ENCODE measurements around the gene PCP2.

PCP2 gene

DNA sequence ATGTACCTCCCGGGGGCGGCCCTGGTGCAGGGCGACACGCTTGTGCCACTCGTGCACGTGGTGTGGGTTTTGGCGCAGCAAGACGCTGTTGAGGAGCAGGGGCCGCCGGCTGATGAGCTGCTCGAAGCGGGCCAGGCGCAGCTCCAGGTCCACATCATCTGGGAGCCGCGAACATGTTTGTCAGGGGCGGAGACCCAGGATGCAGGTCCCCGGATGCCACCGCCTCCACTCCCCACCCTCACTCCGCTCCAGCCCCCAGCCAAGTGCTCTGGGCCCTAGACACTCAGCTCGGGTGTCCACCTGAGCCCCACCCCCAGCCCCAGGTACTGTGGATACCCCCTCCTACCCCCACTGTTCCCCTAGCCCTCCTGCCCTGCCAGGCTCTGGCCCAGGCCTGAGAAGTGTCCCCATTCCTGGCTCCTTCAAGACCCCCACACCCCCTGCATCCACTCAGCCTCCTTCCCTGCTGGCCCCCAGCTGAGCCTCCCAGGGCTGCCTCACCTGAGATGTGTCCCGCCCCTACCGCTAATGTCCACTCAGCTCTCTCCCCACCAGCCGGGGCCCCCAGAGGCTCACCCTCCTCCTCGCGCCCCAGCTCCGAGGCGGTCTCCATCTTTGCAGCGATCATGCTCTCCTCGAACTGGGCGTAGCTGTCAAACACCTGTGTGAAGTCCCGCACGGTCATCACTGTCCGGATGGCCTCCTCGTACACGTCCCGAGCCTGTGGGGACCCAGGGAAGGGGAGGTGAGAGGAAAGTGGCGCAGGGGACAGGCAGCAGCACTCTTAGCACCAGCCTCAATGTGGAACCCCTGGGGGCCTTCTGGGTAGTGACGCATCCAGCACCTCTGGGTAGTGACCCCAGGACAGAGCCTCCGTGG is 9.6 kb downstream of the PCP2 start:
- TF ChIP-seq GATA3 (IDR thresholded peaks at IDR 0.05; ENCODE audit: low read depth, low read length): no peak
- TF ChIP-seq GATA2 (IDR thresholded peaks at IDR 0.05; ENCODE audit: low read depth, low read length): no peak

DNA sequence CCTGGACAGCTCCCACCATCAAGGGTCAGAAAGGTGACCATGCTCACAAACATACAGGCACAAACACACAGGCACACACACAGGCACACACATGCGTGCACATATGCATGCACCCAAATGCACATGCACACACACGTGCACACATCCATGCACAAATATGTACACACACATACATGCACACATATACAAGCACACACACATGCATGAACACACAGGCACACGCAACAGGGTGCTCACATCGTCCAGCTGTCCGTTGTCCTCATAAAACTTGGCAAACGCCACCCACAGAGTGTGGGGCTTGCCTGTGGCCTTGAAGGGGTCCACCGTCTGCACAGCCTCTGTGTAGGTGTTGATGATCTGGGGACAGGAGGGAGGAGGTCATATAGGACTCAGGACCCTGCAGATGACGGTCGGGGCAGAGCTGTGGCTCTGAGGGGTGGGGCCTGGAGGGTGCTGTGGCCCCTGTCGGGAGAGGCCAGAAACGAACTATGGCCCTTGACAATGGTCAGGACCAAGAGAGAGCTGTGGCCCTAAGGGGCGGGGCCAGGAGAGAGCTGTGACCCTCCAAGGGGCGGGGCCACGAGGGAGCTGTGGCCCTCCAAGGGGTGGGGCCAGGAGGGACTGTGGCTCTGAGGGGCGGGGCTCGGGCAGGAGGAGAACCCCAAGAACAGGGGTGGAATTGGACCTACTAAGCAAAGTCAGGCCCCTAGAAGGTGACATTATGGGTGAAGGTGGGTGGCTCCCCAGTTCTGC is 10.4 kb downstream of the PCP2 start:
- no peak for TF ChIP-seq GATA2 (IDR thresholded peaks at IDR 0.05; ENCODE audit: low read depth, low read length)
- TF ChIP-seq GATA3 (IDR thresholded peaks at IDR 0.05; ENCODE audit: low read depth, low read length): no peak

DNA sequence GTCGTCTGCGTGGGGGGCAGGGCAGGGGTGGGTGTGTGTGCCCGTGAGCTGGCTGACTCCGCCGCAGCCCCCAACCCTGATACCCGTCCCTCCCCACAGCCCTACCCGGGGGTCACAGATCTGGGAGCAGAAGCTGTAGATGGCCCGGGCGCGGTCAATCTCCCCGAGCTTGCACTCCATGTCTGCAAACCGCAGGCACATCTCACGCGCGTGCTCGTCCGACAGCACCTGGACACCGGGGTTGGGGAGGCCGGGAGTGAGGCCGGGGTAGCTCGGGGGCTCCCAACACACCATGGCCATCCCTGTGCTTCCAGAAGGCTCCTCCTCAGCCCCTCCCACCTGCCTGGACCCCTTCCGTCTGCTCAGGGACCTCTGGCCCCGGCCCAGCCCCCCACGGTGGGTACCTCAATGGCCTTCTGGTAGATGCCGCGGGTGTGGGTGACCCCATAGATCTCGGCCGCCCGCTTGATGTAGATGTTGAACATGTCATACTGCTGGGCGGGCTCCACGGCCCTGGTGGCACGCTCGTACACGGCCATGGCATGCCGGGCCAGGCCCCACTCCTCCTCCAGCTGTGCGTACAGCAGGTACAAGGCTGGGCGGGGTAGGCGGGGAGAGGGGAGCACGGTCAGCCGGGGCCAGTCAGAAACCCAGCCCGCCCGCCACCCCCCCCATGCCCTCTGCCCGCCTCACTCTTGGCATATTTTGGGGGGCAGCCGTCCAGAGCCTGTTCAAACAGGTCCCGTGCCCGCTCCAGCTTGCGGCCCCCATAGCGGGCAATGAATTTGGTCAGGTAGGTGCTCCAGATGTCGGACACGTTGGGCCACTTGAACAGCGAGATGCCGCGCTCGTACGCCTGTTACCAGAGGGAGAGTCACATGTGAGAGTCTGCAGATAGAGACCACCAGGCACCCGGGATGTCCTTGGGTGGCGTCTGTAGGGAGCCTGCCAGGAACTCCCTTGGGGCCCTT is 12.8 kb downstream of the PCP2 start:
- TF ChIP-seq GATA2 (IDR thresholded peaks at IDR 0.05; ENCODE audit: low read depth, low read length): no peak
- TF ChIP-seq GATA3 (IDR thresholded peaks at IDR 0.05; ENCODE audit: low read depth, low read length): no peak

DNA sequence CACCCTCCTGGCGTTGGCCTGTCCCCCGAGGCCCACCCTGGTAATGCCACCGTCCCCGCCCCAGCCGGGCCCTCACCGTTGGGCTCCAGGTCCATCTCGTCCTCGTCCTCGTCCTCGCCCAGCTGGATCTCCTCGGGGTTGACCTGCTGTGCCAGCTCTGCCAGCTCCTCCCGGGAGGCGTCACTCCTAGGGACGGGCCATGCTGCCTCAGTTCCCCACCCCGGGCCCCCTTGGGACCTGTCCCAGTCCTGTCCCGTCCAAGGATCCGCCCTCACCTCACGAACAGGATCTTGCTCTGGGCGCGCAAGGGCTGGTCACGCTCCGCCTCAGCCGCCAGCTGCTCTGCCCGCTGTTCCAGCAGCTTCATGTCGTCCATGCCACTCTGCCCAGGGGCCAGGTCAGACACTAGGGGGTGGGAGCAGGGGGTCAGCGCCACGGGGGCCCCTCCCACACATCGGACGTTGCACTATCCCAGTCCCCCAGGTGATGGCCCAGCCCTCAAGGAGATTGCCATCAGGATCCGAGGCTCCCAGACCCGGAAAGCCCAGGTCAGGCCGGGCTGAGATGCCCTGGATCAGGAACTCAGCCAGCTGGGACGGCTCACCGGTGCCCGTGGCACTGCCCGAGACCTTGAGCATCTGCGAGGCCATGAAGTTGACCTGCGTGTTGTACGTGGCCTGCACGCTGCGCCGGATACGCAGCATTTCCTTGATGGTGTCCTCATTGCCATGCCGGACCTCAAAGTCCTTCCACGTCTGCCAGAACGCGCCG is 13.7 kb downstream of the PCP2 start:
- TF ChIP-seq GATA2 (IDR thresholded peaks at IDR 0.05; ENCODE audit: low read depth, low read length) (no peak), GATA3 (IDR thresholded peaks at IDR 0.05; ENCODE audit: low read depth, low read length) (no peak)

DNA sequence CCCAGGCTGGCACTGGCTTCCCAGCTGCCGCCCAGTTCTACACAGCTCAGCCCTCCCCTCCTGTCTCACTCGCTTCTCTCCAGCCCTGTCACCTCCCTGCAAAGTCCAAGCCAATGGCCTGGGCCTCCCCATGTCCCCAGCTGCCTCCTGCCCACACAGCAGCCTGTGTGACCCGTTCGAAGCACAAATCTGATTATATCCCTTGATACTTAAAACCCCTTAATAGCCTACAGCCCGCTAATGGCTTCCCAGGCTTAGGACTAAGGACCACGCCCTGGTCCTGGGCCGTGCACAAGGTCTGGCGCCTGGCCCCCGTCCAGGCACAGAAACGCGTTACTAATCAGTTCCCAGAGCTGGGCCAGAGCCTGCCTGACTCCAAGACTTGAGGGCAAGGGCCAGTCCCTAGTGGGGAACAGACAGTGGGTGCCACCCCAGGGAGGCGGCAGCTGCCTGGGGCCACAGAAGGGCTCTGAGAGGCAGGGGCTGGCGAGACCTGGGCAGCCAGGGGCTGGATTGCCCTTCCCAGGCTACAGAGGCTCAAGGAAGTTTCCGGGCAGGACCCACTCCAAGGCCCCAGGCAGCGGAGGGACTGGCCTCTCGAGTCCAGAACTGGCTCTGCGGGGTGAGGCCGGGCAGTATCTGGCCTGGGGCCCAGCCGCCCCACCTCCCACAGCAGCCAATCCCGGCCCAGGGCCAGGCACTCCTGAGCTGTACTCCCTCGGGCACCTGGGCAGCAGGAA is 14.6 kb downstream of the PCP2 start:
- TF ChIP-seq GATA2 (IDR thresholded peaks at IDR 0.05; ENCODE audit: low read depth, low read length) (no peak), GATA3 (IDR thresholded peaks at IDR 0.05; ENCODE audit: low read depth, low read length) (no peak)

DNA sequence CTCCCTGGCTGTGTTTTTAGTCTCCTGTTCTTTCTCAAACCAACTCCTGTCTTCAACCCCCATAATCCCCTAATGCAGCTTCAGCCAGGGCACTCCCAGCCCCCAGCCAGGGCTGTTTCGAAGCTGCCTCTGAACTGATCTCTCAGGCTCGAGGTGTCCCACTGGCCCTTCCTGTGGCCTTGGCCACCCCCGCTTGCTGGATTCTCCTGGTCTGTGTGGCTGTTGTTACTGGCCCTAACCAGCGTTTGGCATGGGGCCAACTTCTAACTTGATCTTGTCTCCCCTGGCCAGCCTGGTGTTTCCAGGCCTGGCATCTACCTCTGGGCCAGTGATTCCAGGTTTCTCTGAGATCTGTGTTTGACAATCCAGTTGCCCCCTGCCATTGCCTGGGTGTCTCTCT is 15.2 kb downstream of the PCP2 start:
- TF ChIP-seq GATA3 (IDR thresholded peaks at IDR 0.05; ENCODE audit: low read depth, low read length) (no peak), GATA2 (IDR thresholded peaks at IDR 0.05; ENCODE audit: low read depth, low read length) (peak; percentile 84; the same call in 1 of the 2 replicates)

DNA sequence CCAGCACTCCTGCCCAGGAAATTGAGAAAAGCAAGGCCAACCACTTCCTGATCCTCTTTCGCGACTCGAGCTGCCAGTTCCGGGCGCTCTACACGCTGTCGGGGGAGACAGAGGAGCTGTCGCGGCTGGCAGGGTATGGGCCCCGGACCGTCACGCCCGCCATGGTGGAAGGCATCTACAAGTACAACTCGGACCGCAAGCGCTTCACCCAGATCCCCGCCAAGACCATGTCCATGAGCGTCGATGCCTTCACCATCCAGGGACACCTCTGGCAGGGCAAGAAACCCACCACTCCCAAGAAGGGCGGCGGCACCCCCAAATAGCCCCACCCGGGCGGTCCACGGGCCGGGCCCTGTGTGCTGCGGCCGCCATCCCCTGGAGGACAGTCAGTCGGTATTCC is 15.8 kb downstream of the PCP2 start:
- TF ChIP-seq GATA2 (IDR thresholded peaks at IDR 0.05; ENCODE audit: low read depth, low read length) (no peak), GATA3 (IDR thresholded peaks at IDR 0.05; ENCODE audit: low read depth, low read length) (no peak)

DNA sequence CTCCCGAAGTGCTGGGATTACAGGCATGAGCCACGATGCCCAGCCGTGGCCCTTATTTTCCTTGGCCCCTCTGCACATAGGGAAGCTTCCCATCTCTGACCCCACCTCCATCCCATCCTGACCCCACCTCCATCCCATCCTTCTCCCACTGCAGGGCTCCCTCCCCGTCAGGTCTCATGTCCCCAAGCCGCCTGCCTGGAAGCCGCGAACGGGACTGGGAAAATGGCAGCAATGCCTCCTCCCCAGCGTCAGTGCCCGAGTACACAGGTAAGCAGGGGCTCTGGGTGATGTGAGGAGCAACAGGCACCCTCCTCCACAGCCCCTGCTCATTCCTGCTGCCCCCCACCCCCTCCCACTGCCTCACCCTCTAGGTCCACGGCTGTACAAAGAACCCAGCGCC is 16.3 kb downstream of the PCP2 start:
- no peak for TF ChIP-seq GATA3 (IDR thresholded peaks at IDR 0.05; ENCODE audit: low read depth, low read length)

DNA sequence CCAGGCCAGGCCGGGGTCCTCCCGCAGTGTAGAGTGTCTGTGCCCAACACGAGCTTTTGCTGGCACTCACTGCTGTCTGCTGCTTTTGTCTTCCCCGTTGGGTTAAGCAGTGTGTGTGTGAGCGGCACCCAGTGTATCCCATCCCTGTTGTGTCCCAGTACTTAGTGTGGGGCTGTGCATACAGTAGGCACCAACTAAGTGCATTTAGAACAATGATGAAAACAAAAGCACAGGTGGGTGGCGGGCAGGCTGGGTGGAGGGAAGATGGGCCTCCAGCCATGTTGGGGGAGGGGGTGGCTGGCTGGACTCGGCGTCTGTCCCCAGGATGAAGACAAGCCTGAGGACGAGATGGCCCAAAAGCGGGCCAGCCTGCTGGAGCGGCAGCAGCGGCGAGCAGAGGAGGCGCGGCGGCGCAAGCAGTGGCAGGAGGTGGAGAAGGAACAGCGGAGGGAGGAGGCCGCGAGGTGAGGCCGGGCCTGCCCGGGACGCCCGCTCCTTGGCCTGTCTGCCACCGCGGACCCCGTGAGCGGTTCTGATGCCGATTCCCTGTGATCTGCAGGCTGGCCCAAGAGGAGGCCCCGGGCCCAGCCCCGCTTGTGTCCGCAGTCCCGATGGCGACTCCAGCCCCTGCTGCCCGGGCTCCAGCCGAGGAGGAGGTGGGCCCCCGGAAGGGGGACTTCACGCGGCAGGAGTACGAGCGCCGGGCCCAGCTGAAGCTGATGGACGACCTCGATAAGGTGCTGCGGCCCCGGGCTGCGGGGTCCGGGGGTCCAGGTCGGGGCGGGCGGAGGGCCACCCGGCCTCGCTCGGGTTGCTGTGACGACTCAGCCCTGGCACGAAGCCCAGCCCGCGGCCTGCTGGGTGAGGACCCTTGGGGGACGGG is 18.4 kb downstream of the PCP2 start:
- no peak for TF ChIP-seq GATA2 (IDR thresholded peaks at IDR 0.05; ENCODE audit: low read depth, low read length)

DNA sequence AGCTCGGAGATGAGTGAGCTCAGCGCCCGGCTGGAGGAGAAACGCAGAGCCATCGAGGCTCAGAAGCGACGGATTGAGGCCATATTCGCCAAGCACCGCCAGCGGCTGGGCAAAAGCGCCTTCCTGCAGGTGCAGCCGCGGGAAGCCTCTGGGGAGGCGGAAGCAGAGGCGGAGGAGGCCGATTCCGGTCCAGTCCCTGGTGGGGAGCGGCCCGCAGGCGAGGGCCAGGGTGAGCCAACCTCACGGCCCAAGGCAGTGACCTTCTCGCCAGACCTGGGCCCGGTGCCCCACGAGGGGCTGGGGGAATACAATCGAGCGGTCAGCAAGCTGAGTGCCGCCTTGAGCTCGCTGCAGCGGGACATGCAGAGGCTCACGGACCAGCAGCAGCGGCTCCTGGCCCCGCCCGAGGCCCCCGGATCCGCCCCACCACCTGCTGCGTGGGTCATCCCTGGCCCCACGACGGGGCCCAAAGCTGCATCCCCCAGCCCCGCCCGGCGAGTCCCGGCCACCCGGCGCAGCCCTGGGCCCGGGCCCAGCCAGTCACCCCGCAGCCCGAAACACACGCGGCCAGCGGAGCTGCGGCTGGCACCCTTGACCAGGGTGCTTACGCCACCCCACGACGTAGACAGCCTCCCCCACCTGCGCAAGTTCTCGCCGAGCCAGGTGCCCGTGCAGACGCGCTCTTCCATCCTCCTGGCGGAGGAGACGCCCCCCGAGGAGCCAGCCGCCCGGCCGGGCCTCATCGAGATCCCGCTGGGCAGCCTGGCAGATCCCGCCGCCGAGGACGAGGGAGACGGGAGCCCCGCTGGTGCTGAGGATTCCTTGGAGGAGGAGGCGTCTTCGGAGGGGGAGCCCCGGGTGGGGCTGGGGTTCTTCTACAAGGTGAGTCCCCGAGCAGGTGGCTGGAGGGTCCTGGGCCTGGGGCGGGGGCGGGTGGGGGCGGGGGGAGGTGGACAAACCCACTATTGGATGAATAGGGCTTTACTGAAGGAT is 20.9 kb downstream of the PCP2 start:
- TF ChIP-seq GATA2 (IDR thresholded peaks at IDR 0.05; ENCODE audit: low read depth, low read length): no peak
- TF ChIP-seq GATA3 (IDR thresholded peaks at IDR 0.05; ENCODE audit: low read depth, low read length): no peak
